WERI-Rb-1 (cell line): ENCODE measurements around the gene SOBP.

Experiments used
- DNase-seq: peaks from one replicate; pipeline ENCODE4 v3.0.0-alpha.2; 2020
- H3K27ac ChIP-seq: fragments of 250-450 bp; sonication (Bioruptor Pico); 2 replicates; pipeline ENCODE4 v1.5.1; 2020; ENCODE audit warnings: mild to moderate bottlenecking, moderate library complexity
- H3K27me3 ChIP-seq: fragments of 250-450 bp; sonication (Bioruptor Pico); 2 replicates; pipeline ENCODE4 v1.5.1; 2021; ENCODE audit warnings: mild to moderate bottlenecking, low read depth, moderate library complexity; ENCODE audit not compliant: insufficient read depth, severe bottlenecking
- H3K36me3 ChIP-seq: fragments of 250-450 bp; sonication (Bioruptor Pico); 2 replicates; pipeline ENCODE4 v1.5.1; 2020; ENCODE audit warnings: mild to moderate bottlenecking, moderate library complexity
- H3K4me3 ChIP-seq: 2 replicates; pipeline ENCODE4 v1.5.1; 2011; ENCODE audit warnings: low read depth, mild to moderate bottlenecking, control low read depth, low read length
- H3K9me3 ChIP-seq: fragments of 250-450 bp; sonication (Bioruptor Pico); 2 replicates; pipeline ENCODE4 v1.5.1; 2021; ENCODE audit warnings: mild to moderate bottlenecking, moderate library complexity; ENCODE audit not compliant: severe bottlenecking
- TF ChIP-seq, protein P1 (sequence below): IDR thresholded peaks from 2 replicates; pipeline ENCODE4 v1.5.1; 2011; ENCODE audit warnings: low read depth, mild to moderate bottlenecking, control low read depth, inconsistent platforms, low read length

SOBP gene

DNA sequence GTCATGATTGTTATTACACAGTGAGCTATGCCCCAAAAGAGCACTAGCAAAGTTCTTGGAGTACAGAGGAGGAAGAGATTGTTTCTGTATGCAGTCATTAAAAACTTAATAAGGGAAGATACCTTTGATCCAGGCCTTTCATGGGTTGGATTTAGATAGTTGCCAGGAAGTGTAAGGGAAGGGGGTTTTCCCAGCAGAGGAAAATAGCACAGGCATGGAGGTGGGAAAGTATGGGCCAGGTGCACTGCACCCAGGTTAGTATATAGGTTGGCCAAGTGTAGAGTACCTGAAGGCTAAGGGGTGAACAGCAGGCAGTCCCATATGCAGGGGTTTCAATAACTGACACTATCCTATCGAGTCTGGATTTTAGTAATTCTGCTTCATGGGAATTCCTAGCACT is 101.4 kb downstream of the SOBP start:
- H3K27me3 ChIP-seq: no peaks in the 10 kb centered on the region
- TF ChIP-seq, protein P1, sequence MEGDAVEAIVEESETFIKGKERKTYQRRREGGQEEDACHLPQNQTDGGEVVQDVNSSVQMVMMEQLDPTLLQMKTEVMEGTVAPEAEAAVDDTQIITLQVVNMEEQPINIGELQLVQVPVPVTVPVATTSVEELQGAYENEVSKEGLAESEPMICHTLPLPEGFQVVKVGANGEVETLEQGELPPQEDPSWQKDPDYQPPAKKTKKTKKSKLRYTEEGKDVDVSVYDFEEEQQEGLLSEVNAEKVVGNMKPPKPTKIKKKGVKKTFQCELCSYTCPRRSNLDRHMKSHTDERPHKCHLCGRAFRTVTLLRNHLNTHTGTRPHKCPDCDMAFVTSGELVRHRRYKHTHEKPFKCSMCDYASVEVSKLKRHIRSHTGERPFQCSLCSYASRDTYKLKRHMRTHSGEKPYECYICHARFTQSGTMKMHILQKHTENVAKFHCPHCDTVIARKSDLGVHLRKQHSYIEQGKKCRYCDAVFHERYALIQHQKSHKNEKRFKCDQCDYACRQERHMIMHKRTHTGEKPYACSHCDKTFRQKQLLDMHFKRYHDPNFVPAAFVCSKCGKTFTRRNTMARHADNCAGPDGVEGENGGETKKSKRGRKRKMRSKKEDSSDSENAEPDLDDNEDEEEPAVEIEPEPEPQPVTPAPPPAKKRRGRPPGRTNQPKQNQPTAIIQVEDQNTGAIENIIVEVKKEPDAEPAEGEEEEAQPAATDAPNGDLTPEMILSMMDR: no peak
- no peaks in the 10 kb centered on the region for H3K9me3 ChIP-seq
- no peak for DNase-seq
- no peak overlapping the region for H3K4me3 ChIP-seq
- no peaks in the 10 kb centered on the region for H3K36me3 ChIP-seq
- no peak overlapping the region for H3K27ac ChIP-seq

DNA sequence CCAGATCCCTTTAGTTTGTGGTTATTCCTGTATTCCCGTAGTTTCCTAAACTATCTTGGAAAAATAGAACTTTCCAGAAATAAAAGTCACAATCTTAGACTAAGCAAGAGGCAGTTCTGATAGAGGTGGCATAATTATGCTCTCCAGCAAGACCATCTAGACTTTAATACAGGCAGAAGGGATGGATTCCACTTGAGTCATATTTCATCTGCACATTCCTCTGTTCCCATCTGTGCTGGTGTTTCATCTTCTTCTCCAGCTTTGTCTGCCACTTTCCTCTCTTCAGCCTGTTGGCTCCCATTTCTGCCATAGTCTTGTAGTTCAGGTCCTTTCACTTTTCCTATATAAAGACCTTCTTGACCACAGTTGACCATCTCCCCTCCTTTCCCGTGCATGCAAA is 102.9 kb downstream of the SOBP start:
- Histone ChIP-seq H3K36me3 (no peaks in the 10 kb centered on the region), H3K4me3 (no peak overlapping the region), H3K27me3 (no peaks in the 10 kb centered on the region), H3K27ac (no peak overlapping the region), H3K9me3 (no peaks in the 10 kb centered on the region)
- TF ChIP-seq, protein P1: no peak
- no peak for DNase-seq

DNA sequence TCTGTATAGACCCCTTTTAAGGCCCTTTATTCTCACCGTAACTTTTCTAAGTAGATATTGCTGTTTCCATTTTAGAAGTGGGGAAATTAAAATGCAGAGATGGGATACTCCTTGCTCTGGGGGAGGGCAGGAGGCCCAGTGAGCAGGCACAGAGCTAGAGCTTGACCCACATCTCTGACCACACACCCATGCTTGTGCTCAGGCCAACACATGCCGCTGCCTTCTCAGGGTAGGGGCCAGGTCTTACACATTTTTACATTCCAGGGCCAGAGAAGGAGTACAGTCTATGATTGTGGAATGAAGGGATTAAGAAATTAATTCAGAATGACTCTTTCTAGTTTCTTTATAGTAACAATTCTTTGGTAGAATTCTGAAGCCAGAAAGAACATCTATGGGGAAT is 104.8 kb downstream of the SOBP start:
- TF ChIP-seq, protein P1: no peak
- Histone ChIP-seq H3K27ac (no peak overlapping the region), H3K27me3 (no peaks in the 10 kb centered on the region), H3K4me3 (no peak overlapping the region), H3K9me3 (no peaks in the 10 kb centered on the region), H3K36me3 (no peaks in the 10 kb centered on the region)
- no peak for DNase-seq

DNA sequence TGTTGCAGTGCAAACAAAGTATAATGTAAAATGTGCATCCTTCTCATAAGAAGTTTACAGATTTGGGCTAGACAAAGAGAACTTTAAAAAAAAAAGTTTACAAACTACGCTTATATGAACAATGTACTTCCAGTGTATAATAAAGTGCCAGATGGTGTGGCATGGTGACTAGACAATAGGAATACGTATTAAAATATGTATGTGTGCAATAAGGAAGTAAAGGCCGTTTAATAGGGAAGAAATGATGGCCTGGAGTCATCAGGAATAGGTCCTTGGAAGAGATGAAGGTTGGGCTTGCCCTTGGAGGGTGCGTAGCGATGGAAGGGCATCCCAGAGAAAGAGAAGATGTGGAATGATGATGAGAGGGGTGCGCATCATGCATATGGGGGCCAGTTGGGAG is 108.2 kb downstream of the SOBP start:
- DNase-seq: no peak
- TF ChIP-seq, protein P1: no peak
- Histone ChIP-seq H3K27me3 (no peaks in the 10 kb centered on the region), H3K9me3 (no peaks in the 10 kb centered on the region), H3K36me3 (no peaks in the 10 kb centered on the region), H3K27ac (no peak overlapping the region), H3K4me3 (no peak overlapping the region)

DNA sequence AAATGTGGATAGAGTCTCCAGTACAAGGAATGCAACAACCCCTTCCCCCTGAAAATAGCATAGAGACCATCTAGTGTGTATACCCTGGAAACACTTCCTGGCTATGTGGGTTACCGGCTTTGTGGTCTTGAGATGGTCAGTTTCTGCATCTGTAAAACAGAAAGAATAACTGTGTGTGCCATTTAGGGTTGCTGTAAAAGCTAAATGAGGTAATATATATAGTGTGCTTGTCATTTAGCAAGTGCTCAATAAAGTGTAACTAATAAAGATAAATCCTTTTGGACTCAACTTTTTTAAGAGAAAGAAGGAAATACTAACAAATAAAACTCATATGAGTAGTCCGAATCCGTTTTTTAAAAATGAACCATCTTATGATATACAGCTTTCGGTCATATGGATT is 109.1 kb downstream of the SOBP start:
- TF ChIP-seq, protein P1: no peak
- DNase-seq: no peak
- Histone ChIP-seq H3K27me3 (no peaks in the 10 kb centered on the region), H3K36me3 (no peaks in the 10 kb centered on the region), H3K27ac (no peak overlapping the region), H3K4me3 (no peak overlapping the region), H3K9me3 (no peaks in the 10 kb centered on the region)

DNA sequence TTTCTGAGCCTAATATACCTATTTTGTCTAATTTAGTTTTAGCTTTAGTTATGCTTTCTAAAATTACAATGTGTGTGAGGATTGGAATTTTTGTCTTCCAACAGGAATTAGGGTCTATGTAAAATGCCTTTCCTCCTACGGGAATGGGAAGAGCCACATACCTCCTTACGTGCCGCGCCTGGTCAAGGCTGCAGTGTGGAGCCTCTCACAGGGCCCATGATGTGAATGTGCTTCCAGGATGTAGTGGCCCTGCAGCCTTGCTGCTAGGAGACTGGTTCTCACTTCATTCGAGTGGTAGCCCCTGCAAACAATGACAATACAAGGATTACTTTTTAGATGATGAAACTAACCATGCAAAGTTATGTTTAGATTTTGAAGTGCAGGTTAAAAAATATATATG is 110.2 kb downstream of the SOBP start:
- no peak for DNase-seq
- no peaks in the 10 kb centered on the region for H3K9me3 ChIP-seq
- no peaks in the 10 kb centered on the region for H3K27me3 ChIP-seq
- TF ChIP-seq, protein P1: no peak
- no peak overlapping the region for H3K4me3 ChIP-seq
- H3K27ac ChIP-seq: no peak overlapping the region
- H3K36me3 ChIP-seq: no peaks in the 10 kb centered on the region
